CD14-positive monocyte (primary cell): ENCODE data around the gene AMMECR1L. TPM values are rescaled to one million over a fixed set of nuclear protein-coding genes. Genes with fewer than 3 reads are reported as not detected.

Experiments
- DNase-seq, 3 donors: peaks; one replicate each; pipeline ENCODE4 v3.0.0-alpha.2; 2011 to 2022
- H2AFZ ChIP-seq: 2 replicates; pipeline ENCODE4 v1.6.0; 2012; ENCODE audit warnings: mild to moderate bottlenecking, low read depth, low read length, inconsistent platforms; ENCODE audit not compliant: insufficient read depth, poor library complexity, severe bottlenecking
- H3K27ac ChIP-seq, 2 donors: 1 replicate in 1 of 2; 2 replicates in 1 of 2; pipeline ENCODE4 v1.5.1; 2012 to 2013; ENCODE audit warnings: low read length in 2 of 2, control low read depth in 1 of 2, inconsistent platforms in 1 of 2, low read depth in 1 of 2, mild to moderate bottlenecking in 1 of 2
- H3K27me3 ChIP-seq, 2 donors: one replicate each; pipeline versions ENCODE4 v1.6.0 to v1.6.1; 2011 to 2013; ENCODE audit warnings: low read length in 2 of 2; ENCODE audit not compliant: control insufficient read depth in 2 of 2, insufficient read depth in 2 of 2
- H3K36me3 ChIP-seq, 2 donors: replicated peaks in 1 of 2; 1 replicate in 1 of 2; 2 replicates in 1 of 2; pipeline versions ENCODE4 v1.5.1 to v1.6.1; 2012 to 2013; ENCODE audit warnings: low read length in 2 of 2, control low read depth in 1 of 2, inconsistent platforms in 1 of 2, mild to moderate bottlenecking in 1 of 2; ENCODE audit not compliant: insufficient read depth in 2 of 2, control insufficient read depth in 1 of 2
- H3K4me1 ChIP-seq, 2 donors: 1 replicate in 1 of 2; 2 replicates in 1 of 2; pipeline versions ENCODE4 v1.5.1 to v1.6.1; 2012 to 2013; ENCODE audit warnings: low read length in 2 of 2, control low read depth in 1 of 2, inconsistent platforms in 1 of 2, mild to moderate bottlenecking in 1 of 2, moderate library complexity in 1 of 2; ENCODE audit not compliant: insufficient read depth in 2 of 2, control insufficient read depth in 1 of 2
- H3K4me2 ChIP-seq: replicated peaks from 2 replicates; pipeline ENCODE3; 2012; ENCODE audit warnings: low read length, moderate library complexity, mild to moderate bottlenecking; ENCODE audit not compliant: poor library complexity, severe bottlenecking; ENCODE audit errors: extremely low read depth
- H3K4me3 ChIP-seq, 3 experiments: fragments of 200-600 bp in 1 of 3; sonication (generic) in 1 of 3; replicated peaks in 1 of 3; 1 replicate in 2 of 3; 2 replicates in 1 of 3; pipeline ENCODE4 v1.5.1; 2011 to 2013; ENCODE audit warnings: low read length in 3 of 3, mild to moderate bottlenecking in 3 of 3, control low read depth in 2 of 3, low read depth in 2 of 3, inconsistent platforms in 1 of 3, moderate library complexity in 1 of 3
- H3K79me2 ChIP-seq: 2 replicates; pipeline ENCODE4 v1.6.0; 2012; ENCODE audit warnings: mild to moderate bottlenecking, control low read depth, inconsistent platforms, low read length, moderate library complexity; ENCODE audit not compliant: insufficient read depth
- H3K9ac ChIP-seq: 2 replicates; pipeline ENCODE4 v1.6.0; 2017; ENCODE audit warnings: low read length, mild to moderate bottlenecking; ENCODE audit not compliant: insufficient read depth, poor library complexity, severe bottlenecking
- H3K9me3 ChIP-seq, 2 donors: replicated peaks in 1 of 2; 1 replicate in 1 of 2; 2 replicates in 1 of 2; pipeline versions ENCODE4 v1.5.1 to v1.6.1; 2012 to 2013; ENCODE audit warnings: low read length in 2 of 2, control low read depth in 1 of 2; ENCODE audit not compliant: control insufficient read depth in 1 of 2, insufficient read depth in 1 of 2
- H4K20me1 ChIP-seq: 2 replicates; pipeline ENCODE4 v1.6.0; 2012; ENCODE audit warnings: mild to moderate bottlenecking, low read length, control low read depth, moderate library complexity; ENCODE audit not compliant: insufficient read depth
- H3K27ac Mint-ChIP-seq, 7 donors: one replicate each; pipeline ENCODE4 v1.8.0; 2020; ENCODE audit warnings: mild to moderate bottlenecking in 7 of 7, mixed read lengths in 7 of 7, moderate library complexity in 6 of 7, inconsistent platforms in 2 of 7
- H3K27me3 Mint-ChIP-seq, 3 donors: one replicate each; pipeline ENCODE4 v1.8.0; 2021 to 2022; ENCODE audit warnings: low read depth in 3 of 3, mild to moderate bottlenecking in 3 of 3, mixed read lengths in 3 of 3, moderate library complexity in 3 of 3, inconsistent platforms in 1 of 3
- H3K36me3 Mint-ChIP-seq, 2 donors: one replicate each; pipeline ENCODE4 v1.8.0; 2020; ENCODE audit warnings: mixed read lengths in 2 of 2, inconsistent platforms in 1 of 2, mild to moderate bottlenecking in 1 of 2
- H3K4me1 Mint-ChIP-seq: one replicate; pipeline ENCODE4 v1.8.0; 2020; ENCODE audit warnings: mild to moderate bottlenecking, mixed read lengths
- H3K4me3 Mint-ChIP-seq, 2 donors: one replicate each; pipeline ENCODE4 v1.8.0; 2020; ENCODE audit warnings: mild to moderate bottlenecking in 2 of 2, mixed read lengths in 2 of 2, moderate library complexity in 1 of 2
- H3K9me3 Mint-ChIP-seq, 7 donors: one replicate each; pipeline ENCODE4 v1.8.0; 2020 to 2022; ENCODE audit warnings: mixed read lengths in 7 of 7, mild to moderate bottlenecking in 6 of 7, moderate library complexity in 6 of 7, inconsistent platforms in 2 of 7
- WGBS: methylation state at CpG from one replicate; pipeline ENCODE4 v1.1.5; 2013; ENCODE audit warnings: missing lambda C conversion rate; ENCODE audit not compliant: insufficient coverage; 5-methylcytosine and 5-hydroxymethylcytosine counted together
- intact Hi-C, 2 donors: fragments of 100-400 bp; cut with micrococcal nuclease; formaldehyde crosslinking; loops; one replicate each; pipeline versions ENCODE4 v1.15.0 to v1.15.1; 2023
- polyA plus RNA-seq, 3 donors: library from polyadenylated mRNA; depleted of rRNA in 1 of 3; unstranded in 2 of 3; stranded (reverse) in 1 of 3; fragments of 300-500 nt in 2 of 3; fragments of >200 nt in 1 of 3; fragmentation: Illumina TruSeq in 2 of 3; gene quantifications; 1 replicate in 2 of 3; 2 replicates in 1 of 3; pipeline ENCODE4 v1.2.3, GENCODE V29; 2012 to 2021
- TF ChIP-seq, protein P1 (sequence below): fragments of 200-600 bp; IDR thresholded peaks from one replicate; pipeline ENCODE4 v1.8.0; 2022; ENCODE audit warnings: antibody characterized with exemption, mild to moderate bottlenecking

AMMECR1L gene
- polyA plus RNA-seq, 3 donors: 2.5 to 9.8 (median 3.1) TPM

- no peaks in the 10 kb centered on the region for H3K4me1 ChIP-seq
- H3K36me3 ChIP-seq: no peaks in the 10 kb centered on the region
- no peak overlapping the region for H2AFZ ChIP-seq
- no peaks in the 10 kb centered on the region for H3K79me2 ChIP-seq
- H3K4me2 ChIP-seq: no peak overlapping the region
- Mint-ChIP-seq H3K4me1 (no peaks in the 10 kb centered on the region), H3K4me3 (no peak overlapping the region), H3K27me3 (peaks cover 0 to 2% (median 2%) of the 10 kb centered on the region in 3 donors), H3K9me3 (peaks cover 0 to 6% (median 4%) of the 10 kb centered on the region in 7 donors), H3K27ac (no peak overlapping the region), H3K36me3 (no peaks in the 10 kb centered on the region)
- intact Hi-C loops: no loop called here
- DNase-seq: no peak
- H3K27ac ChIP-seq: no peak overlapping the region
- WGBS: no CpG with 5 or more reads among the region's 3 CpGs
- no peaks in the 10 kb centered on the region for H3K27me3 ChIP-seq
- H3K9me3 ChIP-seq: no peaks in the 10 kb centered on the region
- H4K20me1 ChIP-seq: no peaks in the 10 kb centered on the region
- TF ChIP-seq, protein P1, sequence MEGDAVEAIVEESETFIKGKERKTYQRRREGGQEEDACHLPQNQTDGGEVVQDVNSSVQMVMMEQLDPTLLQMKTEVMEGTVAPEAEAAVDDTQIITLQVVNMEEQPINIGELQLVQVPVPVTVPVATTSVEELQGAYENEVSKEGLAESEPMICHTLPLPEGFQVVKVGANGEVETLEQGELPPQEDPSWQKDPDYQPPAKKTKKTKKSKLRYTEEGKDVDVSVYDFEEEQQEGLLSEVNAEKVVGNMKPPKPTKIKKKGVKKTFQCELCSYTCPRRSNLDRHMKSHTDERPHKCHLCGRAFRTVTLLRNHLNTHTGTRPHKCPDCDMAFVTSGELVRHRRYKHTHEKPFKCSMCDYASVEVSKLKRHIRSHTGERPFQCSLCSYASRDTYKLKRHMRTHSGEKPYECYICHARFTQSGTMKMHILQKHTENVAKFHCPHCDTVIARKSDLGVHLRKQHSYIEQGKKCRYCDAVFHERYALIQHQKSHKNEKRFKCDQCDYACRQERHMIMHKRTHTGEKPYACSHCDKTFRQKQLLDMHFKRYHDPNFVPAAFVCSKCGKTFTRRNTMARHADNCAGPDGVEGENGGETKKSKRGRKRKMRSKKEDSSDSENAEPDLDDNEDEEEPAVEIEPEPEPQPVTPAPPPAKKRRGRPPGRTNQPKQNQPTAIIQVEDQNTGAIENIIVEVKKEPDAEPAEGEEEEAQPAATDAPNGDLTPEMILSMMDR: no peak
- no peak overlapping the region for H3K4me3 ChIP-seq
- no peak overlapping the region for H3K9ac ChIP-seq
Observed at GRCh38 chr2:127927384-127927783, 41.6 kb upstream of the AMMECR1L start.

DNA sequence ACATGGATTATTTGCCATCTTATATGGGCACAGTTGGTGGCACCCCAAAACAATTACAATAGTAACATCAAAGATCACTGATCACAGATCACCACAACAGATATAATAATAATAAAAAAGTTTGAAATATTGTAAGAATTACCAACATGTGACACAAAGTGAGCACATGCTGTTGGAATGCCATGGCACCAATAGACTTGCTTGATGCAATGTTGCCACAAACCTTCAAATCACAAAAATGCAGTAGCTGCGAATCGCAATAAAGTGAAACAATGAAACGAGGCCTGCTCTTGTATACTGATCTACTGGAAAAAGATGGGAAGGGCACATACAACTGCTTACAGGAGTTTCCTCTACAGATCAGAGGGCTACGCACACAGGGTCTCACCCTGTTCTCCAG is 32.2 kb upstream of the AMMECR1L start:
- H3K27ac ChIP-seq: no peak overlapping the region
- no peaks in the 10 kb centered on the region for H4K20me1 ChIP-seq
- H3K9ac ChIP-seq: no peak overlapping the region
- H3K36me3 ChIP-seq: no peaks in the 10 kb centered on the region
- H2AFZ ChIP-seq: no peak overlapping the region
- no peaks in the 10 kb centered on the region for H3K9me3 Mint-ChIP-seq
- no peaks in the 10 kb centered on the region for H3K4me1 ChIP-seq
- H3K4me3 Mint-ChIP-seq: no peak overlapping the region
- H3K4me3 ChIP-seq: no peak overlapping the region
- no peak overlapping the region for H3K27ac Mint-ChIP-seq
- TF ChIP-seq, protein P1: no peak
- DNase-seq: no peak
- H3K4me1 Mint-ChIP-seq: no peaks in the 10 kb centered on the region
- peaks cover 0 to 3% (median 0%) of the 10 kb centered on the region in 3 donors for H3K27me3 Mint-ChIP-seq
- 96% methylated on average over 4 of the region's 4 CpGs for WGBS
- intact Hi-C loops: no loop called here
- no peaks in the 10 kb centered on the region for H3K9me3 ChIP-seq
- H3K36me3 Mint-ChIP-seq: no peaks in the 10 kb centered on the region
- H3K79me2 ChIP-seq: no peaks in the 10 kb centered on the region
- H3K27me3 ChIP-seq: no peaks in the 10 kb centered on the region
- no peak overlapping the region for H3K4me2 ChIP-seq
